Neural cell (in vitro differentiated cells): ENCODE data around the gene RBKS. TPM values are rescaled to one million over a fixed set of nuclear protein-coding genes. Genes with fewer than 3 reads are reported as not detected.

ENCODE experiments used
- H2AFZ ChIP-seq: fragments of 200-600, 300-800 bp; sonication (generic), shearing (Covaris generic); 2 replicates; pipeline ENCODE4 v1.6.0; 2014; ENCODE audit warnings: low read depth, mild to moderate bottlenecking, antibody characterized with exemption, low read length, moderate library complexity
- H3F3A ChIP-seq: fragments of 200-600 bp; shearing (Covaris generic); 2 replicates; pipeline ENCODE4 v1.6.1; 2016; ENCODE audit warnings: mild to moderate bottlenecking, moderate library complexity, mixed read lengths, antibody characterized with exemption, low read length; ENCODE audit not compliant: insufficient read depth, poor library complexity, severe bottlenecking
- H3K27ac ChIP-seq: fragments of 200-600, 300-800 bp; sonication (generic), shearing (Covaris generic); 2 replicates; pipeline ENCODE4 v1.5.1; 2014; ENCODE audit warnings: mild to moderate bottlenecking, low read length, moderate library complexity
- H3K27me3 ChIP-seq: fragments of 300-800, 200-600 bp; sonication (generic), shearing (Covaris generic); 2 replicates; pipeline ENCODE4 v1.6.0; 2014; ENCODE audit warnings: mild to moderate bottlenecking, low read depth, low read length, moderate library complexity; ENCODE audit not compliant: insufficient read depth
- H3K36me3 ChIP-seq: fragments of 300-800, 200-600 bp; sonication (generic), shearing (Covaris generic); 2 replicates; pipeline ENCODE4 v1.5.1; 2014; ENCODE audit warnings: mild to moderate bottlenecking, antibody characterized with exemption, low read length, moderate library complexity; ENCODE audit not compliant: insufficient read depth
- H3K4me2 ChIP-seq: fragments of 300-800, 200-600 bp; sonication (generic), shearing (Covaris generic); 2 replicates; pipeline ENCODE4 v1.6.0; 2014; ENCODE audit warnings: mild to moderate bottlenecking, low read length
- H3K4me3 ChIP-seq: fragments of 300-800, 200-600 bp; sonication (generic), shearing (Covaris generic); 2 replicates; pipeline ENCODE4 v1.5.1; 2014; ENCODE audit warnings: mild to moderate bottlenecking, low read length, moderate library complexity
- H3K79me2 ChIP-seq: fragments of 200-600 bp; shearing (Covaris generic); replicated peaks from 2 replicates; pipeline ENCODE4 v1.6.0; 2014; ENCODE audit warnings: mild to moderate bottlenecking, low read length, moderate library complexity; ENCODE audit not compliant: insufficient read depth
- H3K9ac ChIP-seq: fragments of 300-800, 200-600 bp; sonication (generic), shearing (Covaris generic); 2 replicates; pipeline ENCODE4 v1.6.1; 2016; ENCODE audit warnings: mild to moderate bottlenecking, low read length, mixed read lengths
- H3K9me2 ChIP-seq: fragments of 200-600 bp; shearing (Covaris generic); 2 replicates; pipeline ENCODE4 v1.6.1; 2016; ENCODE audit warnings: mild to moderate bottlenecking, low read length, mixed read lengths; ENCODE audit not compliant: insufficient read depth
- H3K9me3 ChIP-seq: fragments of 200-600, 300-800 bp; sonication (generic), shearing (Covaris generic); 2 replicates; pipeline ENCODE4 v1.6.1; 2016; ENCODE audit warnings: mild to moderate bottlenecking, mixed run types, low read length, moderate library complexity, mixed read lengths
- H4K20me1 ChIP-seq: fragments of 200-600 bp; shearing (Covaris generic); 2 replicates; pipeline ENCODE4 v1.6.1; 2016; ENCODE audit warnings: mild to moderate bottlenecking, mixed run types; ENCODE audit not compliant: insufficient read depth
- EP300 ChIP-seq: fragments of 450-650 bp; conservative IDR thresholded peaks from 2 replicates; pipeline ENCODE4 v1.6.1; 2014; ENCODE audit warnings: antibody characterized with exemption, mild to moderate bottlenecking, moderate library complexity; ENCODE audit not compliant: poor library complexity, severe bottlenecking
- EZH2 ChIP-seq: fragments of 200-600, 300-800 bp; shearing (Covaris generic), sonication (generic); IDR thresholded peaks from 2 replicates; pipeline ENCODE4 v1.6.1; 2014; ENCODE audit warnings: antibody characterized with exemption, low read length, borderline replicate concordance, mild to moderate bottlenecking; ENCODE audit not compliant: insufficient read depth, poor library complexity, severe bottlenecking
- MXI1 ChIP-seq: fragments of 450-650 bp; conservative IDR thresholded peaks from 2 replicates; pipeline ENCODE4 v1.6.1; 2014; ENCODE audit warnings: antibody characterized with exemption, mild to moderate bottlenecking; ENCODE audit not compliant: poor library complexity, severe bottlenecking
- POLR2AphosphoS5 ChIP-seq: IDR thresholded peaks from 2 replicates; pipeline ENCODE4 v1.6.1; 2012
- RAD21 ChIP-seq: fragments of 450-650 bp; conservative IDR thresholded peaks from 2 replicates; pipeline ENCODE4 v1.6.1; 2014; ENCODE audit warnings: antibody characterized with exemption, mild to moderate bottlenecking, moderate library complexity
- SMC3 ChIP-seq: fragments of 450-650 bp; conservative IDR thresholded peaks from 2 replicates; pipeline ENCODE4 v1.6.1; 2014; ENCODE audit warnings: antibody characterized with exemption, mild to moderate bottlenecking, moderate library complexity; ENCODE audit not compliant: poor library complexity
- TAF1 ChIP-seq: IDR thresholded peaks from 2 replicates; pipeline ENCODE4 v1.6.1; 2012; ENCODE audit warnings: low read depth
- polyA plus RNA-seq: library from polyadenylated mRNA; depleted of rRNA; stranded (reverse); fragments of >200 nt; gene quantifications from 2 replicates; pipeline ENCODE4 v1.2.3, GENCODE V29; 2014
- TF ChIP-seq, protein P1 (sequence below): fragments of 450-650 bp; IDR thresholded peaks from 2 replicates; pipeline ENCODE4 v1.5.1; 2014; ENCODE audit warnings: antibody characterized with exemption, mild to moderate bottlenecking, moderate library complexity; ENCODE audit not compliant: poor library complexity, severe bottlenecking
- TF ChIP-seq, protein P2 (sequence below): IDR thresholded peaks from 2 replicates; pipeline ENCODE4 v1.6.1; 2012; ENCODE audit warnings: borderline replicate concordance

The RBKS gene
- polyA plus RNA-seq, 1 donor from 2014 or later, result 5.4 TPM

DNA sequence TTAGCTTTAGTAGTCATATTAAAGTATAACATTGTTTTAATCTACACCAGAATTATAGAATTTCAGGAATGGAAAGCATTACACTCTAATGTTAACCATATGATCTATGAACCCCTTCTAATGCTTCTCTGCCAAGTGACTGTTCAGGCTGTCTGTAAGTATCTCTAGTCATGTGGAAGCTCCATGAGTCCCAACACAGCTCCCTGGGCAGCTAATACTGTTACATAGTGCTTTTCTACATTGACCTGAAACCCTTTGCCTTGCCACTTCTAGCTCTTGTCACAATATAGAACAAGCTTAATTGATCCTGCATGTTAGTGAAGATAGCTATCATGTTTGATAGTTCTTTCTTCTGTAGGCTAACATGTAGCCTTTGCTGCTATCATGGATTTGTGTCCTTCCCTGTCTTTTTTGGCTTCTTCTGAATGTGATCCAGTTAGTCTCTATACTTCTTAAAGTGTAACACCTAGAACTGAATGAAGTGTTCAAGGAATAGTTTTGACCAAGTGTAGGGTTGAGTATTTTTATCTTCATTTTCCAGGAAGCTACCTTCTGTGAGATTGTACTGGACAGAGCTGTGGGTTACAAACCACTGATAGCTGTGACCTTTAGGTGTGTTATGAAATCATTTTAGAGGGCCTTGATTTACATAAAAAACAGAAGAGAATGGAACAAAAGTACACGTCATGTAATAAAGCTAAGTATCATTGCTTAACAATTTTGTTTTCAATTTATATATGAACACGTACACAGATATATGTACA is 24.0 kb upstream of the RBKS start:
- Histone ChIP-seq H3K27ac (no peak overlapping the region), H3K9me3 (no peaks in the 10 kb centered on the region), H3K36me3 (no peaks in the 10 kb centered on the region), H3K4me3 (no peak overlapping the region), H3K9ac (no peak overlapping the region), H3K27me3 (no peaks in the 10 kb centered on the region), H2AFZ (no peak overlapping the region), H3F3A (no peaks in the 10 kb centered on the region), H4K20me1 (no peaks in the 10 kb centered on the region), H3K79me2 (no peaks in the 10 kb centered on the region), H3K4me2 (no peak overlapping the region), H3K9me2 (no peaks in the 10 kb centered on the region)
- TF ChIP-seq EZH2, result no peak
- TF ChIP-seq RAD21, result no peak
- no peak for TF ChIP-seq EP300
- TF ChIP-seq POLR2AphosphoS5, result no peak
- TF ChIP-seq MXI1, result no peak
- TF ChIP-seq, protein P1, sequence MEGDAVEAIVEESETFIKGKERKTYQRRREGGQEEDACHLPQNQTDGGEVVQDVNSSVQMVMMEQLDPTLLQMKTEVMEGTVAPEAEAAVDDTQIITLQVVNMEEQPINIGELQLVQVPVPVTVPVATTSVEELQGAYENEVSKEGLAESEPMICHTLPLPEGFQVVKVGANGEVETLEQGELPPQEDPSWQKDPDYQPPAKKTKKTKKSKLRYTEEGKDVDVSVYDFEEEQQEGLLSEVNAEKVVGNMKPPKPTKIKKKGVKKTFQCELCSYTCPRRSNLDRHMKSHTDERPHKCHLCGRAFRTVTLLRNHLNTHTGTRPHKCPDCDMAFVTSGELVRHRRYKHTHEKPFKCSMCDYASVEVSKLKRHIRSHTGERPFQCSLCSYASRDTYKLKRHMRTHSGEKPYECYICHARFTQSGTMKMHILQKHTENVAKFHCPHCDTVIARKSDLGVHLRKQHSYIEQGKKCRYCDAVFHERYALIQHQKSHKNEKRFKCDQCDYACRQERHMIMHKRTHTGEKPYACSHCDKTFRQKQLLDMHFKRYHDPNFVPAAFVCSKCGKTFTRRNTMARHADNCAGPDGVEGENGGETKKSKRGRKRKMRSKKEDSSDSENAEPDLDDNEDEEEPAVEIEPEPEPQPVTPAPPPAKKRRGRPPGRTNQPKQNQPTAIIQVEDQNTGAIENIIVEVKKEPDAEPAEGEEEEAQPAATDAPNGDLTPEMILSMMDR, result no peak
- TF ChIP-seq, protein P2, sequence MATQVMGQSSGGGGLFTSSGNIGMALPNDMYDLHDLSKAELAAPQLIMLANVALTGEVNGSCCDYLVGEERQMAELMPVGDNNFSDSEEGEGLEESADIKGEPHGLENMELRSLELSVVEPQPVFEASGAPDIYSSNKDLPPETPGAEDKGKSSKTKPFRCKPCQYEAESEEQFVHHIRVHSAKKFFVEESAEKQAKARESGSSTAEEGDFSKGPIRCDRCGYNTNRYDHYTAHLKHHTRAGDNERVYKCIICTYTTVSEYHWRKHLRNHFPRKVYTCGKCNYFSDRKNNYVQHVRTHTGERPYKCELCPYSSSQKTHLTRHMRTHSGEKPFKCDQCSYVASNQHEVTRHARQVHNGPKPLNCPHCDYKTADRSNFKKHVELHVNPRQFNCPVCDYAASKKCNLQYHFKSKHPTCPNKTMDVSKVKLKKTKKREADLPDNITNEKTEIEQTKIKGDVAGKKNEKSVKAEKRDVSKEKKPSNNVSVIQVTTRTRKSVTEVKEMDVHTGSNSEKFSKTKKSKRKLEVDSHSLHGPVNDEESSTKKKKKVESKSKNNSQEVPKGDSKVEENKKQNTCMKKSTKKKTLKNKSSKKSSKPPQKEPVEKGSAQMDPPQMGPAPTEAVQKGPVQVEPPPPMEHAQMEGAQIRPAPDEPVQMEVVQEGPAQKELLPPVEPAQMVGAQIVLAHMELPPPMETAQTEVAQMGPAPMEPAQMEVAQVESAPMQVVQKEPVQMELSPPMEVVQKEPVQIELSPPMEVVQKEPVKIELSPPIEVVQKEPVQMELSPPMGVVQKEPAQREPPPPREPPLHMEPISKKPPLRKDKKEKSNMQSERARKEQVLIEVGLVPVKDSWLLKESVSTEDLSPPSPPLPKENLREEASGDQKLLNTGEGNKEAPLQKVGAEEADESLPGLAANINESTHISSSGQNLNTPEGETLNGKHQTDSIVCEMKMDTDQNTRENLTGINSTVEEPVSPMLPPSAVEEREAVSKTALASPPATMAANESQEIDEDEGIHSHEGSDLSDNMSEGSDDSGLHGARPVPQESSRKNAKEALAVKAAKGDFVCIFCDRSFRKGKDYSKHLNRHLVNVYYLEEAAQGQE, result no peak
- TF ChIP-seq TAF1, result no peak
- TF ChIP-seq SMC3, result no peak

DNA sequence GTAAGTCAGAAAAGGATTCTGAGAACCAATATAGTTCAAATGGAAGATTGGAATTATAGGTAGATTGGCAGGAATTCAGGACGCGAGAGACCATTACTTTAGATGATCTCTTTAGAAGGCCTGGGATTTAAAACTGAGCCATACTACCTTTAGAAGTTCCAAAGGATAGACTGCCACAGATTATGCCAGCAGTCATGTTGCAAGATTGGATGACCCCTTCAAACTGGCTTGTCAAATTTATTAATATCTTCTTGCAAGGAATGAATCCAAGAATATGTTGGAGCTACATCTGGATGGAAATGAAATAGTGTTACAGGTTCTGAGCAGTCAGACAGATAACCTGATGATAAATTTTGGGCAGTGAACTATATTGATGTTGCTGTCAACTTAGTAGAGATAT is 22.3 kb upstream of the RBKS start:
- H3K27ac ChIP-seq, result no peak overlapping the region
- no peaks in the 10 kb centered on the region for H3K79me2 ChIP-seq
- no peak overlapping the region for H3K4me2 ChIP-seq
- TF ChIP-seq, protein P1, result no peak
- TF ChIP-seq TAF1 (no peak), EZH2 (no peak)
- H4K20me1 ChIP-seq, result no peaks in the 10 kb centered on the region
- H3K9me3 ChIP-seq, result no peaks in the 10 kb centered on the region
- H3F3A ChIP-seq, result no peaks in the 10 kb centered on the region
- H3K36me3 ChIP-seq, result no peaks in the 10 kb centered on the region
- H3K9ac ChIP-seq, result no peak overlapping the region
- no peaks in the 10 kb centered on the region for H3K9me2 ChIP-seq
- H2AFZ ChIP-seq, result no peak overlapping the region
- no peaks in the 10 kb centered on the region for H3K27me3 ChIP-seq
- H3K4me3 ChIP-seq, result no peak overlapping the region
